K562 (cell line): ENCODE data around the gene IL15RA. TPM values are rescaled to one million over a fixed set of nuclear protein-coding genes. Genes with fewer than 3 reads are reported as not detected.
A peak's percentile ranks its signal among the peaks of the same experiment; 100 is the strongest.

Experiments
- BMI1 ChIP-seq: fragments of 150-350 bp; IDR thresholded peaks from 2 replicates; pipeline ENCODE4 v1.6.1; 2014; ENCODE audit warnings: low read length
- CREB3 ChIP-seq: fragments of 450-650 bp; conservative IDR thresholded peaks from 2 replicates; pipeline ENCODE4 v1.6.1; 2016; ENCODE audit warnings: missing genetic modification characterization, low read depth, mild to moderate bottlenecking, missing compliant biosample characterization, moderate library complexity
- FOSL1 ChIP-seq: fragments of 200-800 bp; sonication (Bioruptor generic); conservative IDR thresholded peaks from 2 replicates; pipeline ENCODE4 v1.6.1; 2016; ENCODE audit warnings: missing genetic modification characterization, missing compliant biosample characterization
- HDAC3 ChIP-seq: fragments of 450-650 bp; IDR thresholded peaks from 2 replicates; pipeline ENCODE4 v1.6.1; 2018; ENCODE audit warnings: borderline replicate concordance, mild to moderate bottlenecking, moderate library complexity; ENCODE audit not compliant: partially characterized antibody
- HDGF ChIP-seq: fragments of 450-650 bp; IDR thresholded peaks from 2 replicates; pipeline ENCODE4 v1.6.1; 2016
- NBN ChIP-seq: fragments of 450-650 bp; IDR thresholded peaks from 2 replicates; pipeline ENCODE4 v1.6.1; 2016; ENCODE audit warnings: low read depth, mild to moderate bottlenecking
- POLR2B ChIP-seq: fragments of 450-650 bp; IDR thresholded peaks from 2 replicates; pipeline ENCODE4 v1.6.1; 2018; ENCODE audit warnings: low read depth; ENCODE audit not compliant: partially characterized antibody
- SNIP1 ChIP-seq: fragments of 450-650 bp; IDR thresholded peaks from 2 replicates; pipeline ENCODE4 v1.7.1; 2017; ENCODE audit warnings: low read depth, mild to moderate bottlenecking
- TBL1XR1 ChIP-seq, 2 experiments: IDR thresholded peaks; 2 replicates each; pipeline ENCODE4 v1.6.1; 2012; ENCODE audit warnings: improper control_type of control experiment in 2 of 2, low read length in 2 of 2, mild to moderate bottlenecking in 1 of 2
- U2AF1 ChIP-seq: fragments of 200-400 bp; formaldehyde crosslinking; optimal IDR thresholded peaks from 2 replicates; pipeline ENCODE3; 2017; ENCODE audit warnings: mild to moderate bottlenecking, low read depth, low read length, moderate library complexity
- ZBTB17 ChIP-seq: fragments of 450-650 bp; formaldehyde crosslinking; IDR thresholded peaks from 2 replicates; pipeline ENCODE4 v1.4.0; 2020; ENCODE audit warnings: mild to moderate bottlenecking
- polyA plus RNA-seq, 8 experiments: library from polyadenylated mRNA; depleted of rRNA in 4 of 8; stranded (reverse) in 5 of 8; unstranded in 3 of 8; fragments of >200 nt; fragmentation: Nextera tagmentation in 2 of 8; fragmentation: Illumina TruSeq in 1 of 8; extraction: Ambion mirVana in 2 of 8; extraction: Trizol in 1 of 8; gene quantifications; 2 replicates each; pipeline versions ENCODE4 v1.2.1 to v1.2.3, GENCODE V29; 2011 to 2014; ENCODE audit warnings: inconsistent platforms in 1 of 8, missing spikeins in 1 of 8
- total RNA-seq, 7 experiments: library from RNA; depleted of rRNA in 6 of 7; stranded (reverse); fragments of >200 nt in 6 of 7; fragmentation: Illumina TruSeq in 2 of 7; extraction: Trizol in 2 of 7; gene quantifications; 2 replicates each; pipeline versions ENCODE4 v1.2.1 to v1.2.3, GENCODE V29; 2011 to 2021; ENCODE audit warnings: low replicate concordance in 1 of 7
- TF ChIP-seq, protein P1 (sequence below), 2 experiments: fragments of 450-650 bp in 1 of 2; IDR thresholded peaks; 2 replicates each; pipeline ENCODE4 v1.6.1; 2011 to 2017; ENCODE audit warnings: low read depth in 2 of 2, antibody characterized with exemption in 1 of 2, borderline replicate concordance in 1 of 2, low read length in 1 of 2, mild to moderate bottlenecking in 1 of 2, mixed read lengths in 1 of 2; ENCODE audit not compliant: control insufficient read depth in 1 of 2
- TF ChIP-seq, protein P2 (sequence below): sonication (generic); formaldehyde crosslinking; IDR thresholded peaks from 2 replicates; pipeline ENCODE4 v1.9.0; 2022; ENCODE audit warnings: mild to moderate bottlenecking, missing genetic modification reagents
- TF ChIP-seq, protein P3 (sequence below): fragments of 200-800 bp; sonication (Bioruptor generic); IDR thresholded peaks from 2 replicates; pipeline ENCODE4 v1.6.1; 2017; ENCODE audit warnings: missing genetic modification characterization, missing compliant biosample characterization
- TF ChIP-seq, protein P4 (sequence below): sonication (generic); formaldehyde crosslinking; IDR thresholded peaks from 2 replicates; pipeline ENCODE4 v1.8.1; 2023; ENCODE audit warnings: mild to moderate bottlenecking, missing genetic modification reagents
- TF ChIP-seq, protein P5 (sequence below): fragments of 450-650 bp; IDR thresholded peaks from 2 replicates; pipeline ENCODE4 v1.6.1; 2016; ENCODE audit warnings: missing biosample characterization, missing genetic modification characterization

Gene IL15RA
- total and polyA plus RNA-seq, 9 of the 15 experiments (the other 6 are each of a cell fraction or from before 2014, with no cell fraction given): 1.2 to 11.7 (median 8.0) TPM

- TF ChIP-seq, protein P1, sequence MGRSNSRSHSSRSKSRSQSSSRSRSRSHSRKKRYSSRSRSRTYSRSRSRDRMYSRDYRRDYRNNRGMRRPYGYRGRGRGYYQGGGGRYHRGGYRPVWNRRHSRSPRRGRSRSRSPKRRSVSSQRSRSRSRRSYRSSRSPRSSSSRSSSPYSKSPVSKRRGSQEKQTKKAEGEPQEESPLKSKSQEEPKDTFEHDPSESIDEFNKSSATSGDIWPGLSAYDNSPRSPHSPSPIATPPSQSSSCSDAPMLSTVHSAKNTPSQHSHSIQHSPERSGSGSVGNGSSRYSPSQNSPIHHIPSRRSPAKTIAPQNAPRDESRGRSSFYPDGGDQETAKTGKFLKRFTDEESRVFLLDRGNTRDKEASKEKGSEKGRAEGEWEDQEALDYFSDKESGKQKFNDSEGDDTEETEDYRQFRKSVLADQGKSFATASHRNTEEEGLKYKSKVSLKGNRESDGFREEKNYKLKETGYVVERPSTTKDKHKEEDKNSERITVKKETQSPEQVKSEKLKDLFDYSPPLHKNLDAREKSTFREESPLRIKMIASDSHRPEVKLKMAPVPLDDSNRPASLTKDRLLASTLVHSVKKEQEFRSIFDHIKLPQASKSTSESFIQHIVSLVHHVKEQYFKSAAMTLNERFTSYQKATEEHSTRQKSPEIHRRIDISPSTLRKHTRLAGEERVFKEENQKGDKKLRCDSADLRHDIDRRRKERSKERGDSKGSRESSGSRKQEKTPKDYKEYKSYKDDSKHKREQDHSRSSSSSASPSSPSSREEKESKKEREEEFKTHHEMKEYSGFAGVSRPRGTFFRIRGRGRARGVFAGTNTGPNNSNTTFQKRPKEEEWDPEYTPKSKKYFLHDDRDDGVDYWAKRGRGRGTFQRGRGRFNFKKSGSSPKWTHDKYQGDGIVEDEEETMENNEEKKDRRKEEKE (IDR thresholded peaks at IDR 0.05; ENCODE audit: borderline replicate concordance in 1 of 2, control insufficient read depth in 1 of 2, low read depth in 2 of 2, low read length in 1 of 2): 0 out of 4 replicates have a peak, but pooled peaks of 1 of the 2 experiments have one; percentile 27
- TF ChIP-seq TBL1XR1 (IDR thresholded peaks at IDR 0.05; ENCODE audit: low read length in 2 of 2) (peak in 1 of 2 experiments; percentile 80; a peak in 2 of 4 replicates), ZBTB17 (CRISPR knock-in tag) (no peak), SNIP1 (no peak), NBN (peak; percentile 78), CREB3 (tag) (0 out of 2 replicates have a peak, but pooled peaks have one; percentile 56), BMI1 (no peak), FOSL1 (peak; percentile 66), POLR2B (peak; percentile 41), HDGF (0 out of 2 replicates have a peak, but pooled peaks have one; percentile 20), U2AF1 (no peak), HDAC3 (peak; percentile 62)
- TF ChIP-seq, protein P2, sequence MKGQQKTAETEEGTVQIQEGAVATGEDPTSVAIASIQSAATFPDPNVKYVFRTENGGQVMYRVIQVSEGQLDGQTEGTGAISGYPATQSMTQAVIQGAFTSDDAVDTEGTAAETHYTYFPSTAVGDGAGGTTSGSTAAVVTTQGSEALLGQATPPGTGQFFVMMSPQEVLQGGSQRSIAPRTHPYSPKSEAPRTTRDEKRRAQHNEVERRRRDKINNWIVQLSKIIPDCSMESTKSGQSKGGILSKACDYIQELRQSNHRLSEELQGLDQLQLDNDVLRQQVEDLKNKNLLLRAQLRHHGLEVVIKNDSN (CRISPR knock-in tag): no peak
- TF ChIP-seq, protein P3, sequence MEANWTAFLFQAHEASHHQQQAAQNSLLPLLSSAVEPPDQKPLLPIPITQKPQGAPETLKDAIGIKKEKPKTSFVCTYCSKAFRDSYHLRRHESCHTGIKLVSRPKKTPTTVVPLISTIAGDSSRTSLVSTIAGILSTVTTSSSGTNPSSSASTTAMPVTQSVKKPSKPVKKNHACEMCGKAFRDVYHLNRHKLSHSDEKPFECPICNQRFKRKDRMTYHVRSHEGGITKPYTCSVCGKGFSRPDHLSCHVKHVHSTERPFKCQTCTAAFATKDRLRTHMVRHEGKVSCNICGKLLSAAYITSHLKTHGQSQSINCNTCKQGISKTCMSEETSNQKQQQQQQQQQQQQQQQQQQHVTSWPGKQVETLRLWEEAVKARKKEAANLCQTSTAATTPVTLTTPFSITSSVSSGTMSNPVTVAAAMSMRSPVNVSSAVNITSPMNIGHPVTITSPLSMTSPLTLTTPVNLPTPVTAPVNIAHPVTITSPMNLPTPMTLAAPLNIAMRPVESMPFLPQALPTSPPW (CRISPR knock-in tag): 0 out of 2 replicates have a peak, but pooled peaks have one; percentile 20
- TF ChIP-seq, protein P4, sequence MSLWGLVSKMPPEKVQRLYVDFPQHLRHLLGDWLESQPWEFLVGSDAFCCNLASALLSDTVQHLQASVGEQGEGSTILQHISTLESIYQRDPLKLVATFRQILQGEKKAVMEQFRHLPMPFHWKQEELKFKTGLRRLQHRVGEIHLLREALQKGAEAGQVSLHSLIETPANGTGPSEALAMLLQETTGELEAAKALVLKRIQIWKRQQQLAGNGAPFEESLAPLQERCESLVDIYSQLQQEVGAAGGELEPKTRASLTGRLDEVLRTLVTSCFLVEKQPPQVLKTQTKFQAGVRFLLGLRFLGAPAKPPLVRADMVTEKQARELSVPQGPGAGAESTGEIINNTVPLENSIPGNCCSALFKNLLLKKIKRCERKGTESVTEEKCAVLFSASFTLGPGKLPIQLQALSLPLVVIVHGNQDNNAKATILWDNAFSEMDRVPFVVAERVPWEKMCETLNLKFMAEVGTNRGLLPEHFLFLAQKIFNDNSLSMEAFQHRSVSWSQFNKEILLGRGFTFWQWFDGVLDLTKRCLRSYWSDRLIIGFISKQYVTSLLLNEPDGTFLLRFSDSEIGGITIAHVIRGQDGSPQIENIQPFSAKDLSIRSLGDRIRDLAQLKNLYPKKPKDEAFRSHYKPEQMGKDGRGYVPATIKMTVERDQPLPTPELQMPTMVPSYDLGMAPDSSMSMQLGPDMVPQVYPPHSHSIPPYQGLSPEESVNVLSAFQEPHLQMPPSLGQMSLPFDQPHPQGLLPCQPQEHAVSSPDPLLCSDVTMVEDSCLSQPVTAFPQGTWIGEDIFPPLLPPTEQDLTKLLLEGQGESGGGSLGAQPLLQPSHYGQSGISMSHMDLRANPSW (CRISPR knock-in tag): no peak
- TF ChIP-seq, protein P5, sequence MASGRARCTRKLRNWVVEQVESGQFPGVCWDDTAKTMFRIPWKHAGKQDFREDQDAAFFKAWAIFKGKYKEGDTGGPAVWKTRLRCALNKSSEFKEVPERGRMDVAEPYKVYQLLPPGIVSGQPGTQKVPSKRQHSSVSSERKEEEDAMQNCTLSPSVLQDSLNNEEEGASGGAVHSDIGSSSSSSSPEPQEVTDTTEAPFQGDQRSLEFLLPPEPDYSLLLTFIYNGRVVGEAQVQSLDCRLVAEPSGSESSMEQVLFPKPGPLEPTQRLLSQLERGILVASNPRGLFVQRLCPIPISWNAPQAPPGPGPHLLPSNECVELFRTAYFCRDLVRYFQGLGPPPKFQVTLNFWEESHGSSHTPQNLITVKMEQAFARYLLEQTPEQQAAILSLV (tag): 0 out of 2 replicates have a peak, but pooled peaks have one; percentile 19
Observed at GRCh38 chr10:5940807-5941218, 36.5 kb downstream of the IL15RA start (continued).
